ENCODE measurements around the gene SPATA13. TPM values are rescaled to one million over a fixed set of nuclear protein-coding genes. Genes with fewer than 3 reads are reported as not detected.

SPATA13 gene
- total RNA-seq, result 4.9 to 5.1 TPM (median 4.9 TPM) in 3 replicates
- long read RNA-seq, partial matches to known transcripts, result 0 of 2 reads
- long read RNA-seq, other reads (novel, unspliced or antisense), result 2 of 2 reads

GRCh38 chr13:24160458-24161009, at the start of gene SPATA13:
Gene SPATA13, plus strand, starts transcription at chr13:24160720. Its CDS starts 62,210 bp downstream, at chr13:24222930.
- H3K36me3 Mint-ChIP-seq (ENCODE audit: low read depth), result no peaks in the 10 kb centered on the region
- TF ChIP-seq, protein P1, sequence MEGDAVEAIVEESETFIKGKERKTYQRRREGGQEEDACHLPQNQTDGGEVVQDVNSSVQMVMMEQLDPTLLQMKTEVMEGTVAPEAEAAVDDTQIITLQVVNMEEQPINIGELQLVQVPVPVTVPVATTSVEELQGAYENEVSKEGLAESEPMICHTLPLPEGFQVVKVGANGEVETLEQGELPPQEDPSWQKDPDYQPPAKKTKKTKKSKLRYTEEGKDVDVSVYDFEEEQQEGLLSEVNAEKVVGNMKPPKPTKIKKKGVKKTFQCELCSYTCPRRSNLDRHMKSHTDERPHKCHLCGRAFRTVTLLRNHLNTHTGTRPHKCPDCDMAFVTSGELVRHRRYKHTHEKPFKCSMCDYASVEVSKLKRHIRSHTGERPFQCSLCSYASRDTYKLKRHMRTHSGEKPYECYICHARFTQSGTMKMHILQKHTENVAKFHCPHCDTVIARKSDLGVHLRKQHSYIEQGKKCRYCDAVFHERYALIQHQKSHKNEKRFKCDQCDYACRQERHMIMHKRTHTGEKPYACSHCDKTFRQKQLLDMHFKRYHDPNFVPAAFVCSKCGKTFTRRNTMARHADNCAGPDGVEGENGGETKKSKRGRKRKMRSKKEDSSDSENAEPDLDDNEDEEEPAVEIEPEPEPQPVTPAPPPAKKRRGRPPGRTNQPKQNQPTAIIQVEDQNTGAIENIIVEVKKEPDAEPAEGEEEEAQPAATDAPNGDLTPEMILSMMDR (IDR thresholded peaks at IDR 0.05), result no peak
- no peaks in the 10 kb centered on the region for H3K9me3 Mint-ChIP-seq (ENCODE audit: low read depth)
- H3K4me3 Mint-ChIP-seq (ENCODE audit: unreplicated experiment), result peak within 1 kb of the TSS; percentile 78
- H3K4me1 Mint-ChIP-seq (ENCODE audit: low read depth), result peaks cover 21% of the 10 kb centered on the region
- H3K27me3 Mint-ChIP-seq (ENCODE audit: low read depth), result peaks cover 4% of the 10 kb centered on the region
- H3K27ac Mint-ChIP-seq (ENCODE audit: unreplicated experiment), result peak within 1 kb of the TSS; percentile 65
- peak; percentile 96 for DNase-seq (ENCODE audit: low spot score)

- DNase-seq (ENCODE audit: low spot score), result no peak
- H3K27me3 Mint-ChIP-seq (ENCODE audit: low read depth), result no peaks in the 10 kb centered on the region
- H3K9me3 Mint-ChIP-seq (ENCODE audit: low read depth), result no peaks in the 10 kb centered on the region
- TF ChIP-seq, protein P1 (IDR thresholded peaks at IDR 0.05), result no peak
- H3K36me3 Mint-ChIP-seq (ENCODE audit: low read depth), result no peaks in the 10 kb centered on the region
- H3K27ac Mint-ChIP-seq (ENCODE audit: unreplicated experiment), result peak overlapping the region; percentile 23
- H3K4me1 Mint-ChIP-seq (ENCODE audit: low read depth), result peaks cover 17% of the 10 kb centered on the region
- no peak overlapping the region for H3K4me3 Mint-ChIP-seq (ENCODE audit: unreplicated experiment)
Measured at GRCh38 chr13:24112791-24113190, 47.7 kb upstream of the SPATA13 start.

- H3K4me3 Mint-ChIP-seq (ENCODE audit: unreplicated experiment), result no peak overlapping the region
- no peaks in the 10 kb centered on the region for H3K36me3 Mint-ChIP-seq (ENCODE audit: low read depth)
- H3K4me1 Mint-ChIP-seq (ENCODE audit: low read depth), result peaks cover 17% of the 10 kb centered on the region
- no peaks in the 10 kb centered on the region for H3K9me3 Mint-ChIP-seq (ENCODE audit: low read depth)
- no peaks in the 10 kb centered on the region for H3K27me3 Mint-ChIP-seq (ENCODE audit: low read depth)
- H3K27ac Mint-ChIP-seq (ENCODE audit: unreplicated experiment), result no peak overlapping the region
- TF ChIP-seq, protein P1 (IDR thresholded peaks at IDR 0.05), result no peak
- DNase-seq (ENCODE audit: low spot score), result no peak
Measured at GRCh38 chr13:24115671-24116070, 44.8 kb upstream of the SPATA13 start.

- no peaks in the 10 kb centered on the region for H3K27me3 Mint-ChIP-seq (ENCODE audit: low read depth)
- no peaks in the 10 kb centered on the region for H3K9me3 Mint-ChIP-seq (ENCODE audit: low read depth)
- no peaks in the 10 kb centered on the region for H3K36me3 Mint-ChIP-seq (ENCODE audit: low read depth)
- DNase-seq (ENCODE audit: low spot score), result no peak
- peaks cover 17% of the 10 kb centered on the region for H3K4me1 Mint-ChIP-seq (ENCODE audit: low read depth)
- TF ChIP-seq, protein P1 (IDR thresholded peaks at IDR 0.05), result no peak
- H3K27ac Mint-ChIP-seq (ENCODE audit: unreplicated experiment), result no peak overlapping the region
- H3K4me3 Mint-ChIP-seq (ENCODE audit: unreplicated experiment), result no peak overlapping the region
Measured at GRCh38 chr13:24116131-24116530, 44.4 kb upstream of the SPATA13 start.

GRCh38 chr13:24118576-24118975, 41.9 kb upstream of the SPATA13 start:
- TF ChIP-seq, protein P1 (IDR thresholded peaks at IDR 0.05), result no peak
- no peaks in the 10 kb centered on the region for H3K9me3 Mint-ChIP-seq (ENCODE audit: low read depth)
- no peak overlapping the region for H3K27ac Mint-ChIP-seq (ENCODE audit: unreplicated experiment)
- H3K4me3 Mint-ChIP-seq (ENCODE audit: unreplicated experiment), result no peak overlapping the region
- H3K4me1 Mint-ChIP-seq (ENCODE audit: low read depth), result no peaks in the 10 kb centered on the region
- DNase-seq (ENCODE audit: low spot score), result no peak
- peaks cover 2% of the 10 kb centered on the region for H3K36me3 Mint-ChIP-seq (ENCODE audit: low read depth)
- H3K27me3 Mint-ChIP-seq (ENCODE audit: low read depth), result peaks cover 13% of the 10 kb centered on the region
